Hindlimb muscle (tissue), 1 donor: Measurements from ENCODE around the gene RDX. TPM values are rescaled to one million over a fixed set of nuclear protein-coding genes. Genes with fewer than 3 reads are reported as not detected.
"Not testable (repeated sequence)": the region's sequence is repeated elsewhere in the genome, so short reads cannot be mapped to it uniquely, and the experiment has no call there.

ENCODE experiments used
- DNase-seq: peaks from one replicate; pipeline ENCODE4 v3.0.0-alpha.2; 2013
- polyA plus RNA-seq: library from polyadenylated mRNA; unstranded; fragments of 120-200 nt; gene quantifications from one replicate; pipeline ENCODE4 v1.2.1, GENCODE V29; 2013; ENCODE audit not compliant: insufficient read length

Gene RDX
- polyA plus RNA-seq, 1 donor = 67.0 TPM

GRCh38 chr11:110305169-110306018 lies 9.0 kb upstream of the RDX start:
- DNase-seq = no peak

GRCh38 chr11:110303414-110303826 lies 7.0 kb upstream of the RDX start:
- no peak for DNase-seq

- no peak for DNase-seq
These were observed 5.2 kb upstream of the RDX start for GRCh38 chr11:110301577-110301976.

- DNase-seq = no peak
These were observed 4.6 kb upstream of the RDX start for GRCh38 chr11:110301032-110301431.

GRCh38 chr11:110299006-110299785 lies 2.8 kb upstream of the RDX start:
- DNase-seq = no peak

GRCh38 chr11:110298301-110298765 lies 1.9 kb upstream of the RDX start:
- no peak for DNase-seq

- no peak for DNase-seq
These were observed 1.4 kb upstream of the RDX start for GRCh38 chr11:110297726-110298300.

GRCh38 chr11:110297076-110297725 lies 787 bp upstream of the RDX start:
- DNase-seq = peak; percentile 12

GRCh38 chr11:110295531-110296225 lies 736 bp downstream of the RDX start:
- DNase-seq = peak; percentile 76

GRCh38 chr11:110295086-110295485 lies 1.3 kb downstream of the RDX start:
- DNase-seq = no peak

GRCh38 chr11:110294509-110294908 lies 1.9 kb downstream of the RDX start:
- no peak for DNase-seq

- DNase-seq = no peak
These were observed 3.0 kb downstream of the RDX start for GRCh38 chr11:110293389-110293788.

- not testable (repeated sequence) for DNase-seq
These were observed 4.3 kb downstream of the RDX start for GRCh38 chr11:110292146-110292545.

- no peak for DNase-seq
These were observed 5.7 kb downstream of the RDX start for GRCh38 chr11:110290591-110291334.

- DNase-seq = no peak
These were observed 6.9 kb downstream of the RDX start for GRCh38 chr11:110289472-110289871.

- no peak for DNase-seq
These were observed 8.9 kb downstream of the RDX start for GRCh38 chr11:110287537-110287936.

- no peak for DNase-seq
These were observed 9.9 kb downstream of the RDX start for GRCh38 chr11:110286298-110287040.

GRCh38 chr11:110283862-110284261 lies 12.6 kb downstream of the RDX start:
- no peak for DNase-seq

- DNase-seq = not testable (repeated sequence)
These were observed 15.8 kb downstream of the RDX start for GRCh38 chr11:110280595-110280994.

GRCh38 chr11:110279881-110280280 lies 16.5 kb downstream of the RDX start:
- DNase-seq = no peak

GRCh38 chr11:110272919-110273318 lies 23.5 kb downstream of the RDX start:
- DNase-seq = no peak
